H9 (cell line): Measurements from ENCODE around the gene PPP1R13B. TPM values are rescaled to one million over a fixed set of nuclear protein-coding genes. Genes with fewer than 3 reads are reported as not detected.

Experiments
- DNase-seq: peaks from one replicate; pipeline ENCODE4 v3.0.0-alpha.2; 2017
- H2AFZ ChIP-seq: one replicate; pipeline ENCODE4 v1.6.1; 2013; ENCODE audit warnings: mild to moderate bottlenecking, low read length, control low read depth, moderate library complexity
- H2AK5ac ChIP-seq: 2 replicates; pipeline ENCODE4 v1.6.1; 2013; ENCODE audit warnings: low read length, control low read depth, mixed read lengths; ENCODE audit not compliant: insufficient read length
- H2BK120ac ChIP-seq: one replicate; pipeline ENCODE4 v1.6.1; 2013; ENCODE audit warnings: low read depth, mild to moderate bottlenecking, low read length, control low read depth, inconsistent platforms; ENCODE audit not compliant: poor library complexity, severe bottlenecking
- H2BK12ac ChIP-seq: 2 replicates; pipeline ENCODE4 v1.6.1; 2013; ENCODE audit warnings: low read length, control low read depth, mixed read lengths, low read depth; ENCODE audit not compliant: insufficient read length
- H2BK15ac ChIP-seq: 2 replicates; pipeline ENCODE4 v1.6.1; 2013; ENCODE audit warnings: low read depth, low read length, control low read depth
- H2BK20ac ChIP-seq: one replicate; pipeline ENCODE4 v1.6.1; 2013; ENCODE audit warnings: low read depth, mild to moderate bottlenecking, low read length, control low read depth, inconsistent platforms; ENCODE audit not compliant: poor library complexity, severe bottlenecking
- H2BK5ac ChIP-seq: 2 replicates; pipeline ENCODE4 v1.6.1; 2013; ENCODE audit warnings: low read length, control low read depth, mixed read lengths; ENCODE audit not compliant: insufficient read length
- H3K14ac ChIP-seq: 2 replicates; pipeline ENCODE4 v1.6.1; 2013; ENCODE audit warnings: low read length, control low read depth; ENCODE audit not compliant: insufficient read depth
- H3K18ac ChIP-seq: 2 replicates; pipeline ENCODE4 v1.6.1; 2013; ENCODE audit warnings: low read depth, mild to moderate bottlenecking, mixed read lengths, low read length, control low read depth; ENCODE audit not compliant: insufficient read length
- H3K23ac ChIP-seq: 2 replicates; pipeline ENCODE4 v1.6.1; 2013; ENCODE audit warnings: low read length, control low read depth, mixed read lengths, low read depth; ENCODE audit not compliant: insufficient read length
- H3K23me2 ChIP-seq: 2 replicates; pipeline ENCODE4 v1.6.1; 2013; ENCODE audit warnings: low read depth, mild to moderate bottlenecking, mixed read lengths, low read length, control low read depth; ENCODE audit not compliant: insufficient read length, poor library complexity, severe bottlenecking
- H3K27ac ChIP-seq: 2 replicates; pipeline ENCODE4 v1.5.1; 2013; ENCODE audit warnings: low read length, control low read depth, mixed read lengths, low read depth; ENCODE audit not compliant: insufficient read length
- H3K27me3 ChIP-seq: 2 replicates; pipeline ENCODE4 v1.6.1; 2013; ENCODE audit warnings: low read length, control low read depth, inconsistent platforms; ENCODE audit not compliant: insufficient read depth
- H3K4ac ChIP-seq: 2 replicates; pipeline ENCODE4 v1.6.1; 2013; ENCODE audit warnings: low read depth, mild to moderate bottlenecking, control low read depth, inconsistent platforms, low read length, moderate library complexity
- H3K4me1 ChIP-seq: 2 replicates; pipeline ENCODE4 v1.6.1; 2013; ENCODE audit warnings: low read length, control low read depth, inconsistent platforms; ENCODE audit not compliant: insufficient read depth
- H3K4me2 ChIP-seq: 2 replicates; pipeline ENCODE4 v1.6.1; 2013; ENCODE audit warnings: low read length, control low read depth, mixed read lengths; ENCODE audit not compliant: insufficient read length, insufficient read depth
- H3K56ac ChIP-seq: 2 replicates; pipeline ENCODE4 v1.6.1; 2013; ENCODE audit warnings: low read depth, mild to moderate bottlenecking, mixed read lengths, low read length, control low read depth; ENCODE audit not compliant: insufficient read length
- H3K79me1 ChIP-seq: 2 replicates; pipeline ENCODE4 v1.6.1; 2013; ENCODE audit warnings: low read depth, mild to moderate bottlenecking, moderate library complexity, low read length, control low read depth, inconsistent platforms; ENCODE audit not compliant: insufficient read depth, poor library complexity, severe bottlenecking
- H3K79me2 ChIP-seq: 2 replicates; pipeline ENCODE4 v1.6.1; 2013; ENCODE audit warnings: low read length, control low read depth, inconsistent platforms; ENCODE audit not compliant: insufficient read depth
- H3K9ac ChIP-seq: 2 replicates; pipeline ENCODE4 v1.6.1; 2013; ENCODE audit warnings: low read length, control low read depth, mixed read lengths; ENCODE audit not compliant: insufficient read length; ENCODE audit errors: extremely low read depth
- H3K9me3 ChIP-seq: one replicate; pipeline ENCODE4 v1.6.1; 2013; ENCODE audit warnings: low read depth, low read length, inconsistent platforms; ENCODE audit not compliant: control insufficient read depth
- H3T11ph ChIP-seq: one replicate; pipeline ENCODE4 v1.6.1; 2013; ENCODE audit warnings: mild to moderate bottlenecking, low read length, control low read depth, inconsistent platforms
- H4K20me1 ChIP-seq: one replicate; pipeline ENCODE4 v1.6.1; 2013; ENCODE audit not compliant: control insufficient read depth, insufficient read length, insufficient read depth
- H4K5ac ChIP-seq: 2 replicates; pipeline ENCODE4 v1.6.1; 2013; ENCODE audit warnings: low read depth, mild to moderate bottlenecking, mixed read lengths, low read length, control low read depth; ENCODE audit not compliant: insufficient read length
- H4K8ac ChIP-seq: replicated peaks from 2 replicates; pipeline ENCODE4 v1.6.1; 2013; ENCODE audit warnings: low read length, control low read depth, mixed read lengths, low read depth; ENCODE audit not compliant: insufficient read length
- H4K91ac ChIP-seq: 2 replicates; pipeline ENCODE4 v1.6.1; 2013; ENCODE audit warnings: low read depth, mild to moderate bottlenecking, moderate library complexity, mixed read lengths, low read length, control low read depth; ENCODE audit not compliant: insufficient read length
- H3K27ac Mint-ChIP-seq, 3 experiments: 2 replicates in 2 of 3; 3 replicates in 1 of 3; pipeline ENCODE4 v1.8.0; 2020 to 2021; ENCODE audit warnings: mixed read lengths in 3 of 3, mild to moderate bottlenecking in 1 of 3, moderate library complexity in 1 of 3
- H3K27me3 Mint-ChIP-seq: 2 replicates; pipeline ENCODE4 v1.8.0; 2021; ENCODE audit warnings: low read depth, mild to moderate bottlenecking, moderate library complexity, mixed read lengths
- H3K36me3 Mint-ChIP-seq, 3 experiments: 2 replicates in 2 of 3; 3 replicates in 1 of 3; pipeline ENCODE4 v1.8.0; 2020 to 2021; ENCODE audit warnings: low read depth in 3 of 3, mixed read lengths in 3 of 3; ENCODE audit not compliant: insufficient read depth in 1 of 3
- H3K4me1 Mint-ChIP-seq, 2 experiments: 2 replicates each; pipeline ENCODE4 v1.8.0; 2020; ENCODE audit warnings: mixed read lengths in 2 of 2
- H3K4me3 Mint-ChIP-seq, 2 experiments: 2 replicates in 1 of 2; 3 replicates in 1 of 2; pipeline ENCODE4 v1.8.0; 2020 to 2021; ENCODE audit warnings: mild to moderate bottlenecking in 2 of 2, mixed read lengths in 2 of 2, moderate library complexity in 1 of 2
- H3K9me3 Mint-ChIP-seq, 2 experiments: 2 replicates in 1 of 2; 3 replicates in 1 of 2; pipeline ENCODE4 v1.8.0; 2020; ENCODE audit warnings: mild to moderate bottlenecking in 2 of 2, mixed read lengths in 2 of 2, moderate library complexity in 1 of 2
- WGBS: extraction: QIAGEN DNeasy Blood & Tissue Kit; methylation state at CpG from one replicate; pipeline ENCODE4 v1.1.7; 2013; ENCODE audit warnings: missing lambda C conversion rate, low lambda C conversion rate, mixed read lengths; ENCODE audit not compliant: insufficient read length; ENCODE audit errors: extremely low coverage; 5-methylcytosine and 5-hydroxymethylcytosine counted together
- total RNA-seq: library from RNA; stranded (reverse); gene quantifications from 2 replicates; pipeline ENCODE4 v1.2.1, GENCODE V29; 2021
- TF ChIP-seq, protein P1 (sequence below): fragments of 200-600 bp; sonication (generic); conservative IDR thresholded peaks from 3 replicates; pipeline ENCODE4 v1.8.0; 2021; ENCODE audit warnings: antibody characterized with exemption, mild to moderate bottlenecking

Gene PPP1R13B
- total RNA-seq, 1 experiment from 2014 or later = 6.0 TPM

GRCh38 chr14:103690332-103690731, 157.0 kb downstream of the PPP1R13B start:
- H3K4me1 Mint-ChIP-seq = peaks cover under 1% of the 10 kb centered on the region in 2 experiments
- Histone ChIP-seq H3K4me2 (no peak overlapping the region), H2BK12ac (no peak overlapping the region), H3K4ac (no peak overlapping the region), H2AFZ (no peak overlapping the region), H2AK5ac (no peak overlapping the region), H4K5ac (no peak overlapping the region), H2BK20ac (no peak overlapping the region), H3K23me2 (no peaks in the 10 kb centered on the region), H3K27ac (no peak overlapping the region), H4K8ac (no peak overlapping the region), H2BK120ac (no peak overlapping the region), H2BK5ac (no peak overlapping the region), H3K23ac (no peak overlapping the region), H3K79me2 (0 out of 2 replicates have a peak, but pooled peaks cover 2% of the 10 kb centered on the region), H3K18ac (no peak overlapping the region), H3K4me1 (no peaks in the 10 kb centered on the region), H3T11ph (no peak overlapping the region), H4K20me1 (peaks cover 3% of the 10 kb centered on the region), H4K91ac (no peak overlapping the region), H3K9me3 (no peaks in the 10 kb centered on the region), H3K79me1 (no peaks in the 10 kb centered on the region), H3K14ac (no peak overlapping the region), H3K9ac (no peak overlapping the region), H3K27me3 (no peaks in the 10 kb centered on the region), H2BK15ac (no peak overlapping the region), H3K56ac (no peak overlapping the region)
- H3K27ac Mint-ChIP-seq = peak overlapping the region in 1 of 3 experiments; percentile 6; a peak in 1 of 7 replicates
- H3K27me3 Mint-ChIP-seq = no peaks in the 10 kb centered on the region
- no peak for DNase-seq
- H3K9me3 Mint-ChIP-seq = no peaks in the 10 kb centered on the region
- H3K36me3 Mint-ChIP-seq = peaks cover 2 to 62% (median 43%) of the 10 kb centered on the region in 3 experiments; a peak in 6 of 7 replicates
- H3K4me3 Mint-ChIP-seq = no peak overlapping the region
- no CpG with 5 or more reads among the region's 8 CpGs for WGBS
- TF ChIP-seq, protein P1, sequence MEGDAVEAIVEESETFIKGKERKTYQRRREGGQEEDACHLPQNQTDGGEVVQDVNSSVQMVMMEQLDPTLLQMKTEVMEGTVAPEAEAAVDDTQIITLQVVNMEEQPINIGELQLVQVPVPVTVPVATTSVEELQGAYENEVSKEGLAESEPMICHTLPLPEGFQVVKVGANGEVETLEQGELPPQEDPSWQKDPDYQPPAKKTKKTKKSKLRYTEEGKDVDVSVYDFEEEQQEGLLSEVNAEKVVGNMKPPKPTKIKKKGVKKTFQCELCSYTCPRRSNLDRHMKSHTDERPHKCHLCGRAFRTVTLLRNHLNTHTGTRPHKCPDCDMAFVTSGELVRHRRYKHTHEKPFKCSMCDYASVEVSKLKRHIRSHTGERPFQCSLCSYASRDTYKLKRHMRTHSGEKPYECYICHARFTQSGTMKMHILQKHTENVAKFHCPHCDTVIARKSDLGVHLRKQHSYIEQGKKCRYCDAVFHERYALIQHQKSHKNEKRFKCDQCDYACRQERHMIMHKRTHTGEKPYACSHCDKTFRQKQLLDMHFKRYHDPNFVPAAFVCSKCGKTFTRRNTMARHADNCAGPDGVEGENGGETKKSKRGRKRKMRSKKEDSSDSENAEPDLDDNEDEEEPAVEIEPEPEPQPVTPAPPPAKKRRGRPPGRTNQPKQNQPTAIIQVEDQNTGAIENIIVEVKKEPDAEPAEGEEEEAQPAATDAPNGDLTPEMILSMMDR = no peak
